SK-N-MC (cell line): ENCODE results near the gene PKD2.

ENCODE experiments used
- EZH2 ChIP-seq: fragments of 200-600 bp; sonication (generic); IDR thresholded peaks from one replicate; pipeline ENCODE4 v1.6.1; 2017; ENCODE audit warnings: antibody characterized with exemption
- FOXP2 ChIP-seq: optimal IDR thresholded peaks from 2 replicates; pipeline ENCODE3; 2011; ENCODE audit warnings: mild to moderate bottlenecking, moderate library complexity; ENCODE audit not compliant: insufficient read depth; ENCODE audit errors: extremely low read length, control extremely low read depth
- POLR2AphosphoS5 ChIP-seq: IDR thresholded peaks from 2 replicates; pipeline ENCODE4 v1.6.1; 2012; ENCODE audit warnings: mild to moderate bottlenecking, low read depth, low read length, borderline replicate concordance

DNA sequence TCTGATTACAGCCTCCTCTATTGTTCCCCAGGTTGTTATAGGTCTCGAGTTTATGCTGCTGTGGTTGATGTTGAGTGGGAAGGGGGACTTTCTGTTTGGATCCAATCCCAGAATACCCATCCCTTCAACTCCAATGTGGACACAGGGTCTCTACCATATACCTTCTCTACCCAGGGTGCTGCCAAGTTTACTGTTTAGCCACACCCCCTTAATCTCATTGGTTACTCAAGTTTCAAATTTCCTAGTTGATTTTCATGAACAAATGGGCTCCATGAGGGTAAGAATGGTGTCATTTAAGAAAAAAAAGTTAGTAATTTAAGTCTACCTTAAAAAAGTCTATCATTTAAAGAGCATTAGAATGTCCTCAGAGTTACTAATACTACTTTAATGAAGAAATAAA is 35.6 kb upstream of the PKD2 start:
- TF ChIP-seq POLR2AphosphoS5, result no peak
- no peak for TF ChIP-seq EZH2
- no peak for TF ChIP-seq FOXP2
